H1 (cell line): ENCODE data around the gene AHR. TPM values are rescaled to one million over a fixed set of nuclear protein-coding genes. Genes with fewer than 3 reads are reported as not detected.
A peak's percentile ranks its signal among the peaks of the same experiment; 100 is the strongest.

ENCODE experiments used
- CHD7 ChIP-seq: fragments of 300-600 bp; sonication (generic); IDR thresholded peaks from 2 replicates; pipeline ENCODE4 v1.7.1; 2012; ENCODE audit warnings: low read length, moderate library complexity, mild to moderate bottlenecking, inconsistent platforms; ENCODE audit not compliant: insufficient replicate concordance
- RBBP5 ChIP-seq: IDR thresholded peaks from 2 replicates; pipeline ENCODE4 v1.7.1; 2012; ENCODE audit warnings: low read depth, mild to moderate bottlenecking, inconsistent platforms, low read length, moderate library complexity, borderline replicate concordance
- polyA plus RNA-seq, 7 experiments: library from polyadenylated mRNA; depleted of rRNA in 3 of 7; stranded (reverse) in 5 of 7; unstranded in 2 of 7; fragments of >200 nt in 5 of 7; fragments of 200-250 nt in 2 of 7; gene quantifications; 1 replicate in 5 of 7; 2 replicates in 1 of 7; 4 replicates in 1 of 7; pipeline versions ENCODE4 v1.2.1 to v1.2.3, GENCODE V29; 2011 to 2013; ENCODE audit warnings: missing spikeins in 2 of 7, mixed read lengths in 2 of 7
- total RNA-seq: library from RNA; stranded (reverse); fragmentation: NEBNext Ultra II Directional; extraction: Animal tissue kit (Norgen Biotek cat#: 25700); gene quantifications from 2 replicates; pipeline ENCODE4 v1.2.1, GENCODE V29; 2021

Gene AHR
- total and polyA plus RNA-seq, 2 of the 8 experiments (the other 6 are each of a cell fraction or from before 2014, with no cell fraction given) = 1.4 to 9.7 TPM

DNA sequence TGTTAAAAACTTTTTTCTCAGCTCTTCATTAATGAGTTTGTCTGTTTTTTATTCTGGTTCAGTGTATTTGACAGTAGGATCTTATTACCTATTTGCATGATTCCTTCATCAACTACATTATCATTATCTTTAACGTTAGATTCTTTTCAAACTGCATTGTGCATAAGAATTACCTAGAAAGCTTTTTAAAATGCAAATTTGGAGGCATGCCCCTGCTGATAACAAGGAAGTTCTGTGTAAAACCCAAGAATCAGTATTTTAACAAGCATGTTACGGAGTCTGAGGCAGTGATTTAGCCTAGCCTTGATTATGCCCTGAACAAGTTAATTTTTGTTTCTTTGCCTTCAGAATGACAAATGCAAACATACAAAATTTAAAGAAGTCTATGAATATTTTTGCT is 14.2 kb downstream of the AHR start (continued):
- peak; percentile 86 for TF ChIP-seq CHD7
- TF ChIP-seq RBBP5 = no peak
- TF ChIP-seq, all 59 proteins: peak for 1
